Pulmonary artery endothelial cell (primary cell): Measurements from ENCODE around the gene ATP6V0B. TPM values are rescaled to one million over a fixed set of nuclear protein-coding genes. Genes with fewer than 3 reads are reported as not detected.

Source experiments
- total RNA-seq: library from RNA; depleted of rRNA; stranded (reverse); fragments of >200 nt; gene quantifications from 2 replicates; pipeline ENCODE4 v1.2.3, GENCODE V29; 2014

Gene ATP6V0B
- total RNA-seq, 1 donor from 2014 or later: 96.9 TPM

Other genes starting within 250 kb of the ATP6V0B start
- gene ARTN, start 41.2 kb upstream of the ATP6V0B start, total RNA-seq: not detected in 2 replicates
- 8.6 and 17.6 TPM in 2 replicates for gene IPO13, start 28.0 kb upstream of the ATP6V0B start, total RNA-seq
- 25.9 and 35.7 TPM in 2 replicates for gene DPH2, start 5.0 kb upstream of the ATP6V0B start, total RNA-seq
- 75.5 and 100 TPM in 2 replicates for gene B4GALT2, start 4.2 kb downstream of the ATP6V0B start, total RNA-seq
- 2.1 and 2.8 TPM in 2 replicates for gene CCDC24, start 16.6 kb downstream of the ATP6V0B start, total RNA-seq
- 0.40 and 0.60 TPM in 2 replicates for gene SLC6A9, start 56.5 kb downstream of the ATP6V0B start, total RNA-seq
- gene KLF17, start 143.9 kb downstream of the ATP6V0B start, total RNA-seq: not detected in 2 replicates
- not detected in 2 replicates for gene KLF18, start 166.7 kb downstream of the ATP6V0B start, total RNA-seq
- gene DMAP1, start 238.5 kb downstream of the ATP6V0B start, total RNA-seq: 30.9 and 34.8 TPM in 2 replicates